PC-3 (cell line): ENCODE measurements around the gene TTLL12.

Source experiments
- CTCF ChIP-seq: fragments of 300-600 bp; sonication (generic); conservative IDR thresholded peaks from 2 replicates; pipeline ENCODE4 v1.5.1; 2017; ENCODE audit warnings: antibody characterized with exemption, low read depth, mild to moderate bottlenecking, low read length
- EZH2 ChIP-seq: fragments of 300-600 bp; sonication (generic); IDR thresholded peaks from one replicate; pipeline ENCODE4 v1.6.1; 2017; ENCODE audit warnings: antibody characterized with exemption, mild to moderate bottlenecking, low read length; ENCODE audit not compliant: unreplicated experiment
- EZH2phosphoT487 ChIP-seq: fragments of 300-600 bp; sonication (generic); IDR thresholded peaks from 2 replicates; pipeline ENCODE4 v1.6.1; 2018; ENCODE audit warnings: mild to moderate bottlenecking, antibody characterized with exemption, low read length, borderline replicate concordance

GRCh38 chr22:43159484-43160178 lies 27.3 kb downstream of the TTLL12 start:
- TF ChIP-seq CTCF (peak; percentile 33; the same call in 1 of the 2 replicates), EZH2 (no peak), EZH2phosphoT487 (no peak)
